ENCODE data around the gene SLIT3. TPM values are rescaled to one million over a fixed set of nuclear protein-coding genes. Genes with fewer than 3 reads are reported as not detected.

The SLIT3 gene
- total and polyA plus RNA-seq, 2 donors (not counting 3 experiments of a cell fraction or from before 2014, with no cell fraction given) = 0.90 to 1.0 TPM

- BruUV-seq (replicated peaks) = no TSS peak
- H3K27me3 ChIP-seq (ENCODE audit: control insufficient read depth in 2 of 2, insufficient read depth in 2 of 2, low read length in 2 of 2) = no peaks in the 10 kb centered on the region
- DNase-seq (ENCODE audit: low read depth, low spot score) = no peak
- ChIA-PET CTCF (no interaction called here), POLR2A (no interaction called here)
- H3K4me1 ChIP-seq (ENCODE audit: control insufficient read depth, extremely low read depth, insufficient read depth, low read length) = no peaks in the 10 kb centered on the region
- no peaks in the 10 kb centered on the region for H3K79me2 ChIP-seq (ENCODE audit: control insufficient read depth, insufficient read depth, low read length)
- no peaks in the 10 kb centered on the region for H3K9me1 ChIP-seq (replicated peaks; ENCODE audit: control insufficient read depth, extremely low read depth, insufficient read depth, low read length)
- no peak for FAIRE-seq
- H2AFZ ChIP-seq (ENCODE audit: low read depth, low read length) = no peak overlapping the region
- TF ChIP-seq EZH2 (IDR thresholded peaks at IDR 0.05; ENCODE audit: borderline replicate concordance, low read depth, low read length, severe bottlenecking) (no peak), CTCF (IDR thresholded peaks at IDR 0.05; ENCODE audit: extremely low read depth in 1 of 2, insufficient read depth in 1 of 2, low read depth in 1 of 2, low read length in 2 of 2) (no peak), JUN (IDR thresholded peaks at IDR 0.05; ENCODE audit: borderline replicate concordance, insufficient read depth, insufficient read length, low read depth) (no peak), MYC (IDR thresholded peaks at IDR 0.05; ENCODE audit: low read depth, low read length) (no peak), POLR2AphosphoS5 (IDR thresholded peaks at IDR 0.05; ENCODE audit: insufficient read depth, low read depth, low read length) (no peak), MAX (IDR thresholded peaks at IDR 0.05; ENCODE audit: insufficient read depth, insufficient read length) (no peak), GATA2 (IDR thresholded peaks at IDR 0.05; ENCODE audit: insufficient read depth, insufficient read length, low read depth, low read length) (no peak), FOS (IDR thresholded peaks at IDR 0.05; ENCODE audit: borderline replicate concordance, insufficient read depth, low read length) (no peak), POLR2A (IDR thresholded peaks at IDR 0.05; ENCODE audit: low read depth, low read length) (no peak)
- H3K27ac ChIP-seq (ENCODE audit: insufficient read depth, low read depth, low read length) = no peak overlapping the region
- no peaks in the 10 kb centered on the region for H4K20me1 ChIP-seq (replicated peaks; ENCODE audit: control insufficient read depth, extremely low read depth, insufficient read depth, low read length)
- intact Hi-C loops (cut with micrococcal nuclease) = no loop called here
- dilution Hi-C loops (cut with MboI; ENCODE audit: extremely low pct_ligation_motif_present, low sequenced_read_pairs) = no loop called here
- no peaks in the 10 kb centered on the region for H3K9me3 ChIP-seq (replicated peaks; ENCODE audit: control insufficient read depth, insufficient read depth, low read length)
- H3K9ac ChIP-seq (replicated peaks; ENCODE audit: extremely low read depth, insufficient read depth, low read length) = no peak overlapping the region
- H3K4me2 ChIP-seq (ENCODE audit: insufficient read depth, low read length) = no peak overlapping the region
- no peak overlapping the region for H3K4me3 ChIP-seq (replicated peaks in 1 of 3; ENCODE audit: insufficient read depth in 1 of 3, low read depth in 1 of 3, low read length in 3 of 3)
- no peaks in the 10 kb centered on the region for H3K36me3 ChIP-seq (ENCODE audit: control insufficient read depth in 2 of 2, extremely low read depth in 1 of 2, insufficient read depth in 2 of 2, low read length in 2 of 2)
These were observed 645.6 kb downstream of the SLIT3 start for GRCh38 chr5:168655316-168655715.
